Loucy (cell line): ENCODE measurements around the gene POU2F1.

Experiments
- EZH2phosphoT487 ChIP-seq: fragments of 200-600 bp; IDR thresholded peaks from 2 replicates; pipeline ENCODE4 v1.6.1; 2018; ENCODE audit warnings: antibody characterized with exemption, mild to moderate bottlenecking, moderate library complexity, borderline replicate concordance
- TF ChIP-seq, protein P1 (sequence below): fragments of 200-600 bp; sonication (generic); conservative IDR thresholded peaks from 2 replicates; pipeline ENCODE4 v1.5.1; 2014; ENCODE audit warnings: mild to moderate bottlenecking, antibody characterized with exemption, low read length

DNA sequence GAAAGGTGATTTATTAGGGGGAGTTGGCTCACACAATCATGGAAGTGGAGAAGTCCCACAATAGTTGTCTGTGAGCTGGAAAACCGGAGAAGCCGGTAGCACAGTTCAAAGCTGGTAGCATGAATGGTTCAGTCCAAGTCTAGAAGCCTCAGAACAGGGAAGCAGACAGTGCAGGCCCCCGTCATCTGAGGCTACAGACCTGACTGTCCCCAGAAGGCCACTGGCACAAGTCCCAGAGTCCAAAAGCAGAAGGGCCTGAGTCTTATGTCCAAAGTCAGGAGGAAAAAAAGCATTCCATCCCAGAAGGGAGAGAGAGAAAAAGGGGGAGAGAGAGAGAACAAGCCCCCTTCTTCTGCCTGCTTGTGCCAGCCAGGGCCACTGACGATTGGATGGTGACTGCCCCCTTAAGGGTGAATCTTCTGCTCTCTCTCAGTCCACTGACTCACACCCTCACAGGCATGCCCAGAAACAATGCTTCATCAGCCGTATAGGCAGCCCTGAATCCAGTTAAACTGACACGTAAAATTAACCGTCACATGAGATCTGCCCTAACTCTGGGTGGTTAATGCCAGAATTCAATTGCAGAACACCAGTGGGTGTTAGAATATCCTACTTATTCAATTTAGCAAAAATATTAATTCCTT, 49.3 kb upstream of the POU2F1 start:
- TF ChIP-seq, protein P1, sequence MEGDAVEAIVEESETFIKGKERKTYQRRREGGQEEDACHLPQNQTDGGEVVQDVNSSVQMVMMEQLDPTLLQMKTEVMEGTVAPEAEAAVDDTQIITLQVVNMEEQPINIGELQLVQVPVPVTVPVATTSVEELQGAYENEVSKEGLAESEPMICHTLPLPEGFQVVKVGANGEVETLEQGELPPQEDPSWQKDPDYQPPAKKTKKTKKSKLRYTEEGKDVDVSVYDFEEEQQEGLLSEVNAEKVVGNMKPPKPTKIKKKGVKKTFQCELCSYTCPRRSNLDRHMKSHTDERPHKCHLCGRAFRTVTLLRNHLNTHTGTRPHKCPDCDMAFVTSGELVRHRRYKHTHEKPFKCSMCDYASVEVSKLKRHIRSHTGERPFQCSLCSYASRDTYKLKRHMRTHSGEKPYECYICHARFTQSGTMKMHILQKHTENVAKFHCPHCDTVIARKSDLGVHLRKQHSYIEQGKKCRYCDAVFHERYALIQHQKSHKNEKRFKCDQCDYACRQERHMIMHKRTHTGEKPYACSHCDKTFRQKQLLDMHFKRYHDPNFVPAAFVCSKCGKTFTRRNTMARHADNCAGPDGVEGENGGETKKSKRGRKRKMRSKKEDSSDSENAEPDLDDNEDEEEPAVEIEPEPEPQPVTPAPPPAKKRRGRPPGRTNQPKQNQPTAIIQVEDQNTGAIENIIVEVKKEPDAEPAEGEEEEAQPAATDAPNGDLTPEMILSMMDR: peak; percentile 32; the same call in 1 of the 2 replicates
- no peak for TF ChIP-seq EZH2phosphoT487
